ENCODE data around the gene KRT86. TPM values are rescaled to one million over a fixed set of nuclear protein-coding genes. Genes with fewer than 3 reads are reported as not detected.

KRT86 gene
- total and polyA plus RNA-seq, 5 experiments from 2014 or later = not detected

Other genes starting within 250 kb of the KRT86 start
- gene NR4A1, start 223.2 kb upstream of the KRT86 start, total RNA-seq = 1 to 10 TPM; 1.9 to 2.4 TPM
- gene NR4A1, start 223.2 kb upstream of the KRT86 start, polyA plus RNA-seq = under 1 TPM; 0.39 to 0.79 (median 0.45) TPM
- 10 to 100 TPM; 18.0 to 19.4 TPM for gene ATG101, start 204.7 kb upstream of the KRT86 start, total RNA-seq
- 10 to 100 TPM; 17.6 to 28.8 (median 22.2) TPM for gene ATG101, start 204.7 kb upstream of the KRT86 start, polyA plus RNA-seq
- not detected for gene SMIM41, start 194.9 kb upstream of the KRT86 start, total RNA-seq
- gene SMIM41, start 194.9 kb upstream of the KRT86 start, polyA plus RNA-seq = not detected
- gene KRT80, start 82.6 kb upstream of the KRT86 start, total RNA-seq = not detected
- gene KRT80, start 82.6 kb upstream of the KRT86 start, polyA plus RNA-seq = not detected
- not detected for gene KRT7, start 41.4 kb upstream of the KRT86 start, total RNA-seq
- gene KRT7, start 41.4 kb upstream of the KRT86 start, polyA plus RNA-seq = not detected
- not detected for gene KRT81, start 16.9 kb downstream of the KRT86 start, total RNA-seq
- gene KRT81, start 16.9 kb downstream of the KRT86 start, polyA plus RNA-seq = not detected
- not detected for gene KRT83, start 46.8 kb downstream of the KRT86 start, total RNA-seq
- gene KRT83, start 46.8 kb downstream of the KRT86 start, polyA plus RNA-seq = not detected
- gene KRT85, start 92.8 kb downstream of the KRT86 start, total RNA-seq = not detected
- not detected for gene KRT85, start 92.8 kb downstream of the KRT86 start, polyA plus RNA-seq
- not detected for gene KRT84, start 111.0 kb downstream of the KRT86 start, total RNA-seq
- gene KRT84, start 111.0 kb downstream of the KRT86 start, polyA plus RNA-seq = not detected
- not detected for gene KRT82, start 131.7 kb downstream of the KRT86 start, total RNA-seq
- gene KRT82, start 131.7 kb downstream of the KRT86 start, polyA plus RNA-seq = not detected
- not detected for gene KRT75, start 159.7 kb downstream of the KRT86 start, total RNA-seq
- not detected for gene KRT75, start 159.7 kb downstream of the KRT86 start, polyA plus RNA-seq
- gene KRT6B, start 177.5 kb downstream of the KRT86 start, total RNA-seq = not detected
- gene KRT6B, start 177.5 kb downstream of the KRT86 start, polyA plus RNA-seq = not detected
- not detected for gene KRT6C, start 199.2 kb downstream of the KRT86 start, total RNA-seq
- gene KRT6C, start 199.2 kb downstream of the KRT86 start, polyA plus RNA-seq = not detected
- gene KRT6A, start 218.6 kb downstream of the KRT86 start, total RNA-seq = not detected
- not detected for gene KRT6A, start 218.6 kb downstream of the KRT86 start, polyA plus RNA-seq
- gene KRT5, start 245.7 kb downstream of the KRT86 start, total RNA-seq = not detected
- gene KRT5, start 245.7 kb downstream of the KRT86 start, polyA plus RNA-seq = not detected

Data from naive thymus-derived CD8-positive, alpha-beta T cell (primary cell).